ENCODE data around the gene LIPG.
"Not testable (repeated sequence)": the region's sequence is repeated elsewhere in the genome, so short reads cannot be mapped to it uniquely, and the experiment has no call there.

- not testable (repeated sequence) for TF ChIP-seq CTCF (IDR thresholded peaks at IDR 0.05); POLR2AphosphoS5 (IDR thresholded peaks at IDR 0.05); POLR2A (IDR thresholded peaks at IDR 0.05; ENCODE audit: low read depth)
Measured at GRCh38 chr18:49512876-49513275, 49.0 kb upstream of the LIPG start.

Data from esophagus muscularis mucosa (tissue), 3 donors.